ENCODE data around the gene ZNF22.

DNA sequence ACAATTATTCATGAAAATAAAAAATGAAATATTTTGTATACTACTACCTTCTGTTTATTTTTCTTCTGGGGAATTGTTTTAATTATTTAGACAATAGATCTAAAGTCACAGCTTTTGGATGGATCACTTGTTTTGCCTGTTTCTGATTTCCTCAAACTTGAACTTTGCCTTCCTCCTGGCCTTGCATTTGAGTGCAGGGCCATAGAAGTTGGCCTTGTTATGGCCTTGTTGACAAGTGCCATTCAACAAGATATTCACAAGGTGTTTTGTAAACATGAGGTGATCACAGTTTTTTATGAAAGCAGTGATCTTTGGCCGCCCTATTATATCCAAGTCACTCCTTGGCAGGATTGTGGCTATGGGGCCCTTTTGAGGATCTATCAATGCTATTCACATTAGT is 4.6 kb downstream of the ZNF22 start:
- TF ChIP-seq POLR2AphosphoS5 (IDR thresholded peaks at IDR 0.05; ENCODE audit: low read depth, low read length), result no peak
- TF ChIP-seq, protein P1, sequence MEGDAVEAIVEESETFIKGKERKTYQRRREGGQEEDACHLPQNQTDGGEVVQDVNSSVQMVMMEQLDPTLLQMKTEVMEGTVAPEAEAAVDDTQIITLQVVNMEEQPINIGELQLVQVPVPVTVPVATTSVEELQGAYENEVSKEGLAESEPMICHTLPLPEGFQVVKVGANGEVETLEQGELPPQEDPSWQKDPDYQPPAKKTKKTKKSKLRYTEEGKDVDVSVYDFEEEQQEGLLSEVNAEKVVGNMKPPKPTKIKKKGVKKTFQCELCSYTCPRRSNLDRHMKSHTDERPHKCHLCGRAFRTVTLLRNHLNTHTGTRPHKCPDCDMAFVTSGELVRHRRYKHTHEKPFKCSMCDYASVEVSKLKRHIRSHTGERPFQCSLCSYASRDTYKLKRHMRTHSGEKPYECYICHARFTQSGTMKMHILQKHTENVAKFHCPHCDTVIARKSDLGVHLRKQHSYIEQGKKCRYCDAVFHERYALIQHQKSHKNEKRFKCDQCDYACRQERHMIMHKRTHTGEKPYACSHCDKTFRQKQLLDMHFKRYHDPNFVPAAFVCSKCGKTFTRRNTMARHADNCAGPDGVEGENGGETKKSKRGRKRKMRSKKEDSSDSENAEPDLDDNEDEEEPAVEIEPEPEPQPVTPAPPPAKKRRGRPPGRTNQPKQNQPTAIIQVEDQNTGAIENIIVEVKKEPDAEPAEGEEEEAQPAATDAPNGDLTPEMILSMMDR (IDR thresholded peaks at IDR 0.05), result no peak
